Body of pancreas (tissue), 4 donors: ENCODE measurements around the gene DRC3.

Experiments used
- CTCF ChIP-seq, 7 experiments: fragments of 450-650 bp in 4 of 7; fragments of 200-600 bp in 3 of 7; sonication (generic) in 3 of 7; IDR thresholded peaks; one replicate each; pipeline ENCODE4 v1.5.1; 2016 to 2019; ENCODE audit warnings: antibody characterized with exemption in 7 of 7
- POLR2A ChIP-seq, 3 donors: fragments of 450-650 bp; IDR thresholded peaks; one replicate each; pipeline ENCODE4 v1.6.1; 2016; ENCODE audit warnings: antibody characterized with exemption in 3 of 3, mild to moderate bottlenecking in 2 of 3

GRCh38 chr17:17934806-17935205 lies 37.9 kb upstream of the DRC3 start:
- TF ChIP-seq POLR2A (IDR thresholded peaks at IDR 0.05), result no peak
- TF ChIP-seq CTCF (IDR thresholded peaks at IDR 0.05), result no peak
